ENCODE results near the gene PCCA. TPM values are rescaled to one million over a fixed set of nuclear protein-coding genes. Genes with fewer than 3 reads are reported as not detected.

The PCCA gene
- polyA plus RNA-seq, 2 donors, result 11.1 to 15.2 TPM

GRCh38 chr13:100197591-100198365 lies 108.9 kb downstream of the PCCA start:
- Histone ChIP-seq H3K4me1 (ENCODE audit: control insufficient read depth in 2 of 2, insufficient read depth in 2 of 2, low read length in 1 of 2) (no peaks in the 10 kb centered on the region), H3K36me3 (ENCODE audit: control insufficient read depth in 2 of 2, insufficient read depth in 2 of 2, low read length in 1 of 2) (no peaks in the 10 kb centered on the region), H3K4me3 (ENCODE audit: low read depth in 1 of 2, low read length in 2 of 2) (no peak overlapping the region), H3K27ac (ENCODE audit: low read depth in 2 of 2, low read length in 1 of 2) (no peak overlapping the region), H3K9me3 (ENCODE audit: control insufficient read depth in 2 of 2, insufficient read depth in 1 of 2, low read depth in 1 of 2, low read length in 1 of 2) (no peaks in the 10 kb centered on the region), H3K27me3 (ENCODE audit: control insufficient read depth in 1 of 2, insufficient read depth in 2 of 2, low read length in 2 of 2) (no peaks in the 10 kb centered on the region)
- 43 to 65% methylated on average over 5 of the region's 5 CpGs for WGBS, 2 donors

GRCh38 chr13:100203696-100204367 lies 114.9 kb downstream of the PCCA start:
- H3K27ac ChIP-seq (ENCODE audit: low read depth in 2 of 2, low read length in 1 of 2), result no peak overlapping the region
- no peaks in the 10 kb centered on the region for H3K27me3 ChIP-seq (ENCODE audit: control insufficient read depth in 1 of 2, insufficient read depth in 2 of 2, low read length in 2 of 2)
- WGBS, 2 donors, result 69% methylated on average over 6 of the region's 6 CpGs
- no peaks in the 10 kb centered on the region for H3K4me1 ChIP-seq (ENCODE audit: control insufficient read depth in 2 of 2, insufficient read depth in 2 of 2, low read length in 1 of 2)
- no peaks in the 10 kb centered on the region for H3K9me3 ChIP-seq (ENCODE audit: control insufficient read depth in 2 of 2, insufficient read depth in 1 of 2, low read depth in 1 of 2, low read length in 1 of 2)
- H3K36me3 ChIP-seq (ENCODE audit: control insufficient read depth in 2 of 2, insufficient read depth in 2 of 2, low read length in 1 of 2), result no peaks in the 10 kb centered on the region
- H3K4me3 ChIP-seq (ENCODE audit: low read depth in 1 of 2, low read length in 2 of 2), result no peak overlapping the region

GRCh38 chr13:100208002-100208401 lies 119.1 kb downstream of the PCCA start:
- Histone ChIP-seq H3K9me3 (ENCODE audit: control insufficient read depth in 2 of 2, insufficient read depth in 1 of 2, low read depth in 1 of 2, low read length in 1 of 2) (no peaks in the 10 kb centered on the region), H3K27ac (ENCODE audit: low read depth in 2 of 2, low read length in 1 of 2) (no peak overlapping the region), H3K4me1 (ENCODE audit: control insufficient read depth in 2 of 2, insufficient read depth in 2 of 2, low read length in 1 of 2) (no peaks in the 10 kb centered on the region), H3K36me3 (ENCODE audit: control insufficient read depth in 2 of 2, insufficient read depth in 2 of 2, low read length in 1 of 2) (no peaks in the 10 kb centered on the region), H3K27me3 (ENCODE audit: control insufficient read depth in 1 of 2, insufficient read depth in 2 of 2, low read length in 2 of 2) (no peaks in the 10 kb centered on the region), H3K4me3 (ENCODE audit: low read depth in 1 of 2, low read length in 2 of 2) (no peak overlapping the region)
- WGBS, 2 donors, result 91% methylated on average over 4 of the region's 4 CpGs

GRCh38 chr13:100208626-100209025 lies 119.7 kb downstream of the PCCA start:
- WGBS, 2 donors, result 61 to 85% methylated on average over 2 of the region's 2 CpGs
- no peaks in the 10 kb centered on the region for H3K36me3 ChIP-seq (ENCODE audit: control insufficient read depth in 2 of 2, insufficient read depth in 2 of 2, low read length in 1 of 2)
- no peaks in the 10 kb centered on the region for H3K4me1 ChIP-seq (ENCODE audit: control insufficient read depth in 2 of 2, insufficient read depth in 2 of 2, low read length in 1 of 2)
- H3K27ac ChIP-seq (ENCODE audit: low read depth in 2 of 2, low read length in 1 of 2), result no peak overlapping the region
- H3K27me3 ChIP-seq (ENCODE audit: control insufficient read depth in 1 of 2, insufficient read depth in 2 of 2, low read length in 2 of 2), result no peaks in the 10 kb centered on the region
- no peak overlapping the region for H3K4me3 ChIP-seq (ENCODE audit: low read depth in 1 of 2, low read length in 2 of 2)
- H3K9me3 ChIP-seq (ENCODE audit: control insufficient read depth in 2 of 2, insufficient read depth in 1 of 2, low read depth in 1 of 2, low read length in 1 of 2), result no peaks in the 10 kb centered on the region

- H3K27ac ChIP-seq (ENCODE audit: low read depth in 2 of 2, low read length in 1 of 2), result no peak overlapping the region
- 77 to 86% methylated on average over 8 of the region's 8 CpGs for WGBS, 2 donors
- H3K9me3 ChIP-seq (ENCODE audit: control insufficient read depth in 2 of 2, insufficient read depth in 1 of 2, low read depth in 1 of 2, low read length in 1 of 2), result no peaks in the 10 kb centered on the region
- no peaks in the 10 kb centered on the region for H3K27me3 ChIP-seq (ENCODE audit: control insufficient read depth in 1 of 2, insufficient read depth in 2 of 2, low read length in 2 of 2)
- no peaks in the 10 kb centered on the region for H3K36me3 ChIP-seq (ENCODE audit: control insufficient read depth in 2 of 2, insufficient read depth in 2 of 2, low read length in 1 of 2)
- H3K4me1 ChIP-seq (ENCODE audit: control insufficient read depth in 2 of 2, insufficient read depth in 2 of 2, low read length in 1 of 2), result no peaks in the 10 kb centered on the region
- no peak overlapping the region for H3K4me3 ChIP-seq (ENCODE audit: low read depth in 1 of 2, low read length in 2 of 2)
Observed at GRCh38 chr13:100209857-100210825, 121.2 kb downstream of the PCCA start.

GRCh38 chr13:100211016-100211710 lies 122.3 kb downstream of the PCCA start:
- no peaks in the 10 kb centered on the region for H3K27me3 ChIP-seq (ENCODE audit: control insufficient read depth in 1 of 2, insufficient read depth in 2 of 2, low read length in 2 of 2)
- no peaks in the 10 kb centered on the region for H3K9me3 ChIP-seq (ENCODE audit: control insufficient read depth in 2 of 2, insufficient read depth in 1 of 2, low read depth in 1 of 2, low read length in 1 of 2)
- no peaks in the 10 kb centered on the region for H3K4me1 ChIP-seq (ENCODE audit: control insufficient read depth in 2 of 2, insufficient read depth in 2 of 2, low read length in 1 of 2)
- H3K36me3 ChIP-seq (ENCODE audit: control insufficient read depth in 2 of 2, insufficient read depth in 2 of 2, low read length in 1 of 2), result no peaks in the 10 kb centered on the region
- no peak overlapping the region for H3K27ac ChIP-seq (ENCODE audit: low read depth in 2 of 2, low read length in 1 of 2)
- 89 to 90% methylated on average over 4 of the region's 4 CpGs for WGBS, 2 donors
- H3K4me3 ChIP-seq (ENCODE audit: low read depth in 1 of 2, low read length in 2 of 2), result no peak overlapping the region

- Histone ChIP-seq H3K4me1 (ENCODE audit: control insufficient read depth in 2 of 2, insufficient read depth in 2 of 2, low read length in 1 of 2) (no peaks in the 10 kb centered on the region), H3K36me3 (ENCODE audit: control insufficient read depth in 2 of 2, insufficient read depth in 2 of 2, low read length in 1 of 2) (no peaks in the 10 kb centered on the region), H3K9me3 (ENCODE audit: control insufficient read depth in 2 of 2, insufficient read depth in 1 of 2, low read depth in 1 of 2, low read length in 1 of 2) (no peaks in the 10 kb centered on the region), H3K27ac (ENCODE audit: low read depth in 2 of 2, low read length in 1 of 2) (no peak overlapping the region), H3K4me3 (ENCODE audit: low read depth in 1 of 2, low read length in 2 of 2) (no peak overlapping the region), H3K27me3 (ENCODE audit: control insufficient read depth in 1 of 2, insufficient read depth in 2 of 2, low read length in 2 of 2) (no peaks in the 10 kb centered on the region)
- 69 to 89% methylated on average over 2 of the region's 2 CpGs for WGBS, 2 donors
Observed at GRCh38 chr13:100212904-100213553, 124.1 kb downstream of the PCCA start.

GRCh38 chr13:100213576-100213975 lies 124.7 kb downstream of the PCCA start:
- Histone ChIP-seq H3K4me1 (ENCODE audit: control insufficient read depth in 2 of 2, insufficient read depth in 2 of 2, low read length in 1 of 2) (no peaks in the 10 kb centered on the region), H3K4me3 (ENCODE audit: low read depth in 1 of 2, low read length in 2 of 2) (no peak overlapping the region), H3K27me3 (ENCODE audit: control insufficient read depth in 1 of 2, insufficient read depth in 2 of 2, low read length in 2 of 2) (no peaks in the 10 kb centered on the region), H3K27ac (ENCODE audit: low read depth in 2 of 2, low read length in 1 of 2) (no peak overlapping the region), H3K36me3 (ENCODE audit: control insufficient read depth in 2 of 2, insufficient read depth in 2 of 2, low read length in 1 of 2) (no peaks in the 10 kb centered on the region), H3K9me3 (ENCODE audit: control insufficient read depth in 2 of 2, insufficient read depth in 1 of 2, low read depth in 1 of 2, low read length in 1 of 2) (no peaks in the 10 kb centered on the region)
- WGBS, 2 donors, result 95 to 96% methylated on average over 2 of the region's 2 CpGs

Data from esophagus (tissue), 2 donors.